Esophagus squamous epithelium (tissue), 4 donors: ENCODE measurements around the gene CDHR2.

ENCODE experiments used
- CTCF ChIP-seq, 6 experiments: fragments of 450-650 bp in 4 of 6; fragments of 200-600 bp in 2 of 6; sonication (generic) in 2 of 6; IDR thresholded peaks; one replicate each; pipeline ENCODE4 v1.5.1; 2016 to 2019; ENCODE audit warnings: antibody characterized with exemption in 6 of 6, mild to moderate bottlenecking in 4 of 6, moderate library complexity in 4 of 6
- POLR2A ChIP-seq, 4 donors: fragments of 450-650 bp; IDR thresholded peaks; one replicate each; pipeline ENCODE4 v1.6.1; 2017; ENCODE audit warnings: antibody characterized with exemption in 4 of 4, mild to moderate bottlenecking in 4 of 4, moderate library complexity in 3 of 4

GRCh38 chr5:176597417-176598389 lies 48.6 kb downstream of the CDHR2 start:
- TF ChIP-seq CTCF (IDR thresholded peaks at IDR 0.05) (no peak), POLR2A (IDR thresholded peaks at IDR 0.05) (no peak)
